CD4-positive, alpha-beta T cell (primary cell): ENCODE results near the gene RRAS2. TPM values are rescaled to one million over a fixed set of nuclear protein-coding genes. Genes with fewer than 3 reads are reported as not detected.

Experiments
- ATAC-seq: fragments of 200-7000 bp; cut with Tn5 transposase; one replicate; pipeline ENCODE4 v1.10.0; 2022; ENCODE audit warnings: mild to moderate bottlenecking; ENCODE audit not compliant: poor library complexity
- CTCF ChIA-PET: fragments of 350-600 bp; sonication (Branson Sonifier 250); formaldehyde crosslinking; loops from one replicate; lab custom pipeline; 2021; ENCODE audit warnings: antibody characterized with exemption, inconsistent platforms; lab: Charles Lee
- POLR2A ChIA-PET: fragments of 350-600 bp; sonication (Branson Sonifier 250); formaldehyde crosslinking; loops from one replicate; lab custom pipeline; 2021; ENCODE audit warnings: antibody characterized with exemption, inconsistent platforms; lab: Charles Lee
- DNase-seq, 14 experiments: peaks; one replicate each; pipeline ENCODE4 v3.0.0-alpha.2; 2013 to 2020; ENCODE audit warnings: mixed read lengths in 2 of 14
- H3K27ac ChIP-seq, 2 donors: one replicate each; pipeline versions ENCODE4 v1.5.1 to v1.7.0; 2013; ENCODE audit warnings: low read length in 2 of 2, low read depth in 1 of 2, mild to moderate bottlenecking in 1 of 2
- H3K27me3 ChIP-seq, 2 experiments: 1 replicate in 1 of 2; 2 replicates in 1 of 2; pipeline versions ENCODE4 v1.6.1 to v1.7.0; 2013; ENCODE audit warnings: low read length in 2 of 2, control low read depth in 1 of 2, mild to moderate bottlenecking in 1 of 2, moderate library complexity in 1 of 2; ENCODE audit not compliant: insufficient read depth in 2 of 2, control insufficient read depth in 1 of 2
- H3K36me3 ChIP-seq: one replicate; pipeline ENCODE4 v1.6.1; 2013; ENCODE audit warnings: low read length, control low read depth; ENCODE audit not compliant: insufficient read depth
- H3K4me1 ChIP-seq: one replicate; pipeline ENCODE4 v1.6.1; 2013; ENCODE audit warnings: low read length, control low read depth; ENCODE audit not compliant: insufficient read depth
- H3K4me3 ChIP-seq: one replicate; pipeline ENCODE4 v1.5.1; 2013; ENCODE audit warnings: mild to moderate bottlenecking, low read length, moderate library complexity
- H3K9me3 ChIP-seq, 2 experiments: 1 replicate in 1 of 2; 2 replicates in 1 of 2; pipeline versions ENCODE4 v1.6.1 to v1.7.0; 2013; ENCODE audit warnings: low read length in 2 of 2, mild to moderate bottlenecking in 2 of 2, control low read depth in 1 of 2, moderate library complexity in 1 of 2; ENCODE audit not compliant: control insufficient read depth in 1 of 2, insufficient read depth in 1 of 2
- H3K27ac Mint-ChIP-seq: one replicate; pipeline ENCODE4 v1.8.0; 2020; ENCODE audit warnings: mixed read lengths
- H3K27me3 Mint-ChIP-seq: one replicate; pipeline ENCODE4 v1.8.0; 2021; ENCODE audit warnings: mixed read lengths
- H3K36me3 Mint-ChIP-seq: one replicate; pipeline ENCODE4 v1.8.0; 2021; ENCODE audit warnings: low read depth, mixed read lengths
- H3K4me1 Mint-ChIP-seq: one replicate; pipeline ENCODE4 v1.8.0; 2021; ENCODE audit warnings: low read depth, mixed read lengths
- H3K4me3 Mint-ChIP-seq: one replicate; pipeline ENCODE4 v1.8.0; 2020; ENCODE audit warnings: mild to moderate bottlenecking, mixed read lengths
- H3K9me3 Mint-ChIP-seq: one replicate; pipeline ENCODE4 v1.8.0; 2020; ENCODE audit warnings: mixed read lengths
- CTCF ChIP-seq: fragments of 200-600 bp; IDR thresholded peaks from one replicate; pipeline ENCODE4 v1.8.0; 2022; ENCODE audit warnings: antibody characterized with exemption, mild to moderate bottlenecking
- intact Hi-C, 2 experiments: fragments of 100-400 bp; cut with DNase I in 1 of 2; cut with micrococcal nuclease in 1 of 2; formaldehyde crosslinking; loops; one replicate each; pipeline versions ENCODE4 v1.15.1 to v1.9.0; 2023 to 2025; cut with DNase I, micrococcal nuclease
- total RNA-seq, 174 experiments: library from RNA in 2 of 174; stranded (reverse) in 2 of 174; gene quantifications; one replicate each; pipeline ENCODE4 v1.2.3 and lab custom pipeline; 2021 to 2026

The RRAS2 gene
- total RNA-seq, 2 experiments from 2014 or later = 20.7 to 21.2 TPM

GRCh38 chr11:14360976-14361375 lies 2.0 kb upstream of the RRAS2 start:
- peaks cover 13% of the 10 kb centered on the region for H3K4me1 ChIP-seq
- H3K36me3 ChIP-seq = no peaks in the 10 kb centered on the region
- ATAC-seq (no peak), DNase-seq (no peak)
- H3K27ac Mint-ChIP-seq = no peak overlapping the region
- H3K4me3 ChIP-seq = no peak overlapping the region
- H3K4me3 Mint-ChIP-seq = peak overlapping the region; percentile 55
- H3K9me3 ChIP-seq = no peaks in the 10 kb centered on the region
- CTCF ChIA-PET = no interaction called here
- H3K27ac ChIP-seq = no peak overlapping the region
- intact Hi-C loops = loop anchor here in 1 of 2 experiments (5.0 kb wide), 1 partner anchor 899 kb away; the partner anchor contains the start of gene BTBD10
- H3K4me1 Mint-ChIP-seq = peaks cover 24% of the 10 kb centered on the region
- POLR2A ChIA-PET = no interaction called here
- H3K36me3 Mint-ChIP-seq = peaks cover 5% of the 10 kb centered on the region
- H3K9me3 Mint-ChIP-seq = no peaks in the 10 kb centered on the region
- H3K27me3 ChIP-seq = no peaks in the 10 kb centered on the region
- no peak for TF ChIP-seq CTCF
- no peaks in the 10 kb centered on the region for H3K27me3 Mint-ChIP-seq

GRCh38 chr11:14359501-14360031 lies 583 bp upstream of the RRAS2 start:
- ChIA-PET CTCF (no interaction called here), POLR2A (interaction anchor here (0.6 kb wide), 1 partner anchor 663 kb away, joined by 3 read pairs; no protein-coding TSS in a partner anchor)
- Mint-ChIP-seq H3K27ac (no peak overlapping the region), H3K4me3 (peak overlapping the region; percentile 85), H3K27me3 (no peaks in the 10 kb centered on the region), H3K4me1 (peaks cover 30% of the 10 kb centered on the region), H3K36me3 (peaks cover 5% of the 10 kb centered on the region), H3K9me3 (no peaks in the 10 kb centered on the region)
- Histone ChIP-seq H3K27ac (no peak overlapping the region), H3K27me3 (no peaks in the 10 kb centered on the region), H3K4me1 (peaks cover 13% of the 10 kb centered on the region), H3K9me3 (no peaks in the 10 kb centered on the region), H3K36me3 (no peaks in the 10 kb centered on the region), H3K4me3 (peak overlapping the region; percentile 69)
- ATAC-seq = no peak
- DNase-seq = peak in 1 of 14 experiments; percentile 16
- no peak for TF ChIP-seq CTCF
- intact Hi-C loops = loop anchor here (5.0 to 10.0 kb wide), 4 partner anchors 52 to 897 kb away; partner anchors contain the start of genes BTBD10 (in 1 of the 2), CYP2R1 (in 1 of the 2) and FAR1 (in 1 of the 2)

- Histone ChIP-seq H3K4me3 (peak overlapping the region; percentile 69), H3K27ac (no peak overlapping the region), H3K4me1 (peaks cover 13% of the 10 kb centered on the region), H3K9me3 (no peaks in the 10 kb centered on the region), H3K36me3 (no peaks in the 10 kb centered on the region), H3K27me3 (no peaks in the 10 kb centered on the region)
- Mint-ChIP-seq H3K9me3 (no peaks in the 10 kb centered on the region), H3K27me3 (no peaks in the 10 kb centered on the region), H3K36me3 (peaks cover 5% of the 10 kb centered on the region), H3K4me1 (peaks cover 30% of the 10 kb centered on the region), H3K27ac (peak overlapping the region; percentile 75), H3K4me3 (peak overlapping the region; percentile 92)
- intact Hi-C loops = loop anchor here (5.0 to 10.0 kb wide), 3 partner anchors 51 to 691 kb away; partner anchors contain the start of genes CYP2R1 (in 1 of the 2) and FAR1 (in 1 of the 2)
- peak in 12 of 14 experiments; percentile 6 to 70 (median 28) for DNase-seq
- ChIA-PET POLR2A (interaction anchor here (0.8 to 1.6 kb wide), 4 partner anchors 16 to 98 kb away, joined by 3 to 7 read pairs (median 4); no protein-coding TSS in a partner anchor), CTCF (interaction anchor here (0.6 kb wide), 1 partner anchor 97 kb away, joined by 3 read pairs; no protein-coding TSS in a partner anchor)
- no peak for TF ChIP-seq CTCF
- ATAC-seq = peak; percentile 45
Observed at GRCh38 chr11:14357881-14358728, 878 bp downstream of the RRAS2 start.
